ENCODE results near the gene BEST1.
A peak's percentile ranks its signal among the peaks of the same experiment; 100 is the strongest.
"Not testable (repeated sequence)": the region's sequence is repeated elsewhere in the genome, so short reads cannot be mapped to it uniquely, and the experiment has no call there.

BEST1 gene

GRCh38 chr11:61953632-61954031, 3.5 kb downstream of the BEST1 start:
- not testable (repeated sequence) for H3K4me2 ChIP-seq (ENCODE audit: low read length); H3K9ac ChIP-seq (ENCODE audit: low read depth, low read length); H3K9me3 ChIP-seq (replicated peaks; ENCODE audit: low read length); H3K4me3 ChIP-seq (ENCODE audit: low read length); H3K36me3 ChIP-seq (ENCODE audit: insufficient read depth, low read length); H3K27me3 ChIP-seq (ENCODE audit: control insufficient read depth, insufficient read depth, low read length)
- peaks cover 28% of the 10 kb centered on the region for H3K4me1 ChIP-seq (ENCODE audit: control insufficient read depth, insufficient read depth, low read length)

- Histone ChIP-seq H3K4me3 (ENCODE audit: low read length) (no peak overlapping the region), H3K9me3 (replicated peaks; ENCODE audit: low read length) (no peaks in the 10 kb centered on the region), H3K36me3 (ENCODE audit: insufficient read depth, low read length) (peaks cover 4% of the 10 kb centered on the region), H3K9ac (ENCODE audit: low read depth, low read length) (peak overlapping the region; percentile 82), H3K27me3 (ENCODE audit: control insufficient read depth, insufficient read depth, low read length) (no peaks in the 10 kb centered on the region), H3K4me2 (ENCODE audit: low read length) (peak overlapping the region; percentile 86), H3K4me1 (ENCODE audit: control insufficient read depth, insufficient read depth, low read length) (peaks cover 25% of the 10 kb centered on the region)
Observed at GRCh38 chr11:61954106-61954850, 4.1 kb downstream of the BEST1 start.

GRCh38 chr11:61954851-61955421, 4.8 kb downstream of the BEST1 start:
- peaks cover 4% of the 10 kb centered on the region for H3K36me3 ChIP-seq (ENCODE audit: insufficient read depth, low read length)
- H3K9me3 ChIP-seq (replicated peaks; ENCODE audit: low read length) = no peaks in the 10 kb centered on the region
- peak overlapping the region; percentile 82 for H3K9ac ChIP-seq (ENCODE audit: low read depth, low read length)
- no peaks in the 10 kb centered on the region for H3K27me3 ChIP-seq (ENCODE audit: control insufficient read depth, insufficient read depth, low read length)
- H3K4me2 ChIP-seq (ENCODE audit: low read length) = peak overlapping the region; percentile 86
- H3K4me3 ChIP-seq (ENCODE audit: low read length) = peak overlapping the region; percentile 65
- H3K4me1 ChIP-seq (ENCODE audit: control insufficient read depth, insufficient read depth, low read length) = peaks cover 20% of the 10 kb centered on the region

- Histone ChIP-seq H3K36me3 (ENCODE audit: insufficient read depth, low read length) (peaks cover 4% of the 10 kb centered on the region), H3K9me3 (replicated peaks; ENCODE audit: low read length) (no peaks in the 10 kb centered on the region), H3K4me2 (ENCODE audit: low read length) (peak overlapping the region; percentile 86), H3K27me3 (ENCODE audit: control insufficient read depth, insufficient read depth, low read length) (no peaks in the 10 kb centered on the region), H3K4me1 (ENCODE audit: control insufficient read depth, insufficient read depth, low read length) (peaks cover 20% of the 10 kb centered on the region), H3K4me3 (ENCODE audit: low read length) (peak overlapping the region; percentile 65), H3K9ac (ENCODE audit: low read depth, low read length) (peak overlapping the region; percentile 82)
Observed at GRCh38 chr11:61955422-61956135, 5.4 kb downstream of the BEST1 start.

- Histone ChIP-seq H3K4me3 (ENCODE audit: low read length) (peak overlapping the region; percentile 65), H3K4me1 (ENCODE audit: control insufficient read depth, insufficient read depth, low read length) (peaks cover 23% of the 10 kb centered on the region), H3K27me3 (ENCODE audit: control insufficient read depth, insufficient read depth, low read length) (no peaks in the 10 kb centered on the region), H3K9me3 (replicated peaks; ENCODE audit: low read length) (no peaks in the 10 kb centered on the region), H3K9ac (ENCODE audit: low read depth, low read length) (peak overlapping the region; percentile 82), H3K36me3 (ENCODE audit: insufficient read depth, low read length) (peaks cover 4% of the 10 kb centered on the region), H3K4me2 (ENCODE audit: low read length) (peak overlapping the region; percentile 86)
Observed at GRCh38 chr11:61956191-61957020, 6.3 kb downstream of the BEST1 start.

- Histone ChIP-seq H3K9me3 (replicated peaks; ENCODE audit: low read length) (no peaks in the 10 kb centered on the region), H3K9ac (ENCODE audit: low read depth, low read length) (no peak overlapping the region), H3K36me3 (ENCODE audit: insufficient read depth, low read length) (peaks cover 4% of the 10 kb centered on the region), H3K4me1 (ENCODE audit: control insufficient read depth, insufficient read depth, low read length) (peaks cover 31% of the 10 kb centered on the region), H3K4me2 (ENCODE audit: low read length) (no peak overlapping the region), H3K27me3 (ENCODE audit: control insufficient read depth, insufficient read depth, low read length) (no peaks in the 10 kb centered on the region), H3K4me3 (ENCODE audit: low read length) (no peak overlapping the region)
Observed at GRCh38 chr11:61957021-61957770, 7.0 kb downstream of the BEST1 start.

- no peak overlapping the region for H3K4me3 ChIP-seq (ENCODE audit: low read length)
- no peak overlapping the region for H3K4me2 ChIP-seq (ENCODE audit: low read length)
- peaks cover 7% of the 10 kb centered on the region for H3K36me3 ChIP-seq (ENCODE audit: insufficient read depth, low read length)
- no peak overlapping the region for H3K9ac ChIP-seq (ENCODE audit: low read depth, low read length)
- H3K27me3 ChIP-seq (ENCODE audit: control insufficient read depth, insufficient read depth, low read length) = no peaks in the 10 kb centered on the region
- H3K9me3 ChIP-seq (replicated peaks; ENCODE audit: low read length) = no peaks in the 10 kb centered on the region
- H3K4me1 ChIP-seq (ENCODE audit: control insufficient read depth, insufficient read depth, low read length) = peaks cover 38% of the 10 kb centered on the region
Observed at GRCh38 chr11:61958590-61958989, 8.4 kb downstream of the BEST1 start.

- Histone ChIP-seq H3K27me3 (ENCODE audit: control insufficient read depth, insufficient read depth, low read length) (no peaks in the 10 kb centered on the region), H3K4me2 (ENCODE audit: low read length) (no peak overlapping the region), H3K4me1 (ENCODE audit: control insufficient read depth, insufficient read depth, low read length) (peaks cover 39% of the 10 kb centered on the region), H3K36me3 (ENCODE audit: insufficient read depth, low read length) (peaks cover 12% of the 10 kb centered on the region), H3K4me3 (ENCODE audit: low read length) (no peak overlapping the region), H3K9me3 (replicated peaks; ENCODE audit: low read length) (no peaks in the 10 kb centered on the region), H3K9ac (ENCODE audit: low read depth, low read length) (no peak overlapping the region)
Observed at GRCh38 chr11:61959114-61959513, 9.0 kb downstream of the BEST1 start.

GRCh38 chr11:61959678-61960077, 9.5 kb downstream of the BEST1 start:
- Histone ChIP-seq H3K36me3 (ENCODE audit: insufficient read depth, low read length) (peaks cover 18% of the 10 kb centered on the region), H3K9me3 (replicated peaks; ENCODE audit: low read length) (no peaks in the 10 kb centered on the region), H3K4me1 (ENCODE audit: control insufficient read depth, insufficient read depth, low read length) (peaks cover 39% of the 10 kb centered on the region), H3K27me3 (ENCODE audit: control insufficient read depth, insufficient read depth, low read length) (no peaks in the 10 kb centered on the region), H3K9ac (ENCODE audit: low read depth, low read length) (no peak overlapping the region), H3K4me3 (ENCODE audit: low read length) (no peak overlapping the region), H3K4me2 (ENCODE audit: low read length) (no peak overlapping the region)

GRCh38 chr11:61960532-61960931, 10.4 kb downstream of the BEST1 start:
- H3K27me3 ChIP-seq (ENCODE audit: control insufficient read depth, insufficient read depth, low read length) = no peaks in the 10 kb centered on the region
- H3K4me3 ChIP-seq (ENCODE audit: low read length) = no peak overlapping the region
- peaks cover 26% of the 10 kb centered on the region for H3K36me3 ChIP-seq (ENCODE audit: insufficient read depth, low read length)
- H3K4me1 ChIP-seq (ENCODE audit: control insufficient read depth, insufficient read depth, low read length) = peaks cover 38% of the 10 kb centered on the region
- no peaks in the 10 kb centered on the region for H3K9me3 ChIP-seq (replicated peaks; ENCODE audit: low read length)
- no peak overlapping the region for H3K4me2 ChIP-seq (ENCODE audit: low read length)
- H3K9ac ChIP-seq (ENCODE audit: low read depth, low read length) = no peak overlapping the region

Measured in skeletal muscle satellite cell (primary cell).